HepG2 (cell line): ENCODE data around the gene ATG9A. TPM values are rescaled to one million over a fixed set of nuclear protein-coding genes. Genes with fewer than 3 reads are reported as not detected.

Source experiments
- BRCA1 ChIP-seq: sonication (generic); formaldehyde crosslinking; IDR thresholded peaks from 2 replicates; pipeline ENCODE4 v1.4.0; 2020; ENCODE audit warnings: missing genetic modification reagents
- CENPT ChIP-seq: sonication (generic); formaldehyde crosslinking; IDR thresholded peaks from 2 replicates; pipeline ENCODE4 v1.8.0; 2022; ENCODE audit warnings: low read depth, mild to moderate bottlenecking, moderate library complexity, missing genetic modification reagents
- DR1 ChIP-seq: sonication (generic); formaldehyde crosslinking; IDR thresholded peaks from 2 replicates; pipeline ENCODE4 v1.8.0; 2021; ENCODE audit warnings: mild to moderate bottlenecking, missing genetic modification reagents, inconsistent platforms
- FOSL1 ChIP-seq: sonication (generic); formaldehyde crosslinking; IDR thresholded peaks from 2 replicates; pipeline ENCODE4 v1.9.0; 2021; ENCODE audit warnings: missing genetic modification reagents, borderline replicate concordance
- FOSL2 ChIP-seq: sonication (generic); formaldehyde crosslinking; IDR thresholded peaks from 2 replicates; pipeline ENCODE4 v1.4.0; 2020; ENCODE audit warnings: missing genetic modification reagents
- ISX ChIP-seq: sonication (generic); formaldehyde crosslinking; conservative IDR thresholded peaks from 2 replicates; pipeline ENCODE4 v1.5.0; 2020; ENCODE audit warnings: missing genetic modification reagents
- MAFG ChIP-seq: sonication (generic); formaldehyde crosslinking; IDR thresholded peaks from 2 replicates; pipeline ENCODE4 v1.5.1; 2020; ENCODE audit warnings: mild to moderate bottlenecking, missing genetic modification reagents
- MYC ChIP-seq: sonication (generic); formaldehyde crosslinking; IDR thresholded peaks from 2 replicates; pipeline ENCODE4 v1.9.0; 2021; ENCODE audit warnings: missing genetic modification reagents, borderline replicate concordance
- NFE2L1 ChIP-seq: sonication (generic); formaldehyde crosslinking; IDR thresholded peaks from 2 replicates; pipeline ENCODE4 v1.4.0; 2020; ENCODE audit warnings: missing genetic modification reagents, mild to moderate bottlenecking, borderline replicate concordance
- NR2F1 ChIP-seq, 2 experiments: fragments of 450-650 bp in 1 of 2; formaldehyde crosslinking in 1 of 2; IDR thresholded peaks; 2 replicates each; pipeline versions ENCODE4 v1.5.0 to v1.6.1; 2016 to 2020; ENCODE audit warnings: mild to moderate bottlenecking in 1 of 2, missing compliant biosample characterization in 1 of 2, missing genetic modification reagents in 1 of 2, moderate library complexity in 1 of 2
- NR2F6 ChIP-seq, 2 experiments: IDR thresholded peaks; 2 replicates each; pipeline ENCODE4 v1.6.1; 2016; ENCODE audit warnings: antibody characterized with exemption in 1 of 2, mild to moderate bottlenecking in 1 of 2
- SMAD9 ChIP-seq: sonication (generic); formaldehyde crosslinking; IDR thresholded peaks from 2 replicates; pipeline ENCODE4 v1.5.1; 2020; ENCODE audit warnings: mild to moderate bottlenecking, missing genetic modification reagents
- SPEN ChIP-seq: sonication (generic); formaldehyde crosslinking; IDR thresholded peaks from 2 replicates; pipeline ENCODE4 v1.5.1; 2020; ENCODE audit warnings: low read depth, mild to moderate bottlenecking, missing genetic modification reagents
- ZNF225 ChIP-seq: sonication (generic); formaldehyde crosslinking; IDR thresholded peaks from 2 replicates; pipeline ENCODE4 v1.4.0; 2020; ENCODE audit warnings: mild to moderate bottlenecking, missing genetic modification reagents
- ZNF484 ChIP-seq: sonication (generic); formaldehyde crosslinking; IDR thresholded peaks from 2 replicates; pipeline ENCODE4 v1.5.1; 2020; ENCODE audit warnings: mild to moderate bottlenecking, low read depth, missing genetic modification reagents, borderline replicate concordance
- ZNF510 ChIP-seq: sonication (generic); formaldehyde crosslinking; IDR thresholded peaks from 2 replicates; pipeline ENCODE4 v1.4.0; 2020; ENCODE audit warnings: low read depth, mild to moderate bottlenecking, missing genetic modification reagents
- ZNF749 ChIP-seq: sonication (generic); formaldehyde crosslinking; IDR thresholded peaks from 2 replicates; pipeline ENCODE4 v1.8.0; 2022; ENCODE audit warnings: mild to moderate bottlenecking, missing genetic modification reagents, moderate library complexity, borderline replicate concordance
- ZSCAN21 ChIP-seq: sonication (generic); formaldehyde crosslinking; IDR thresholded peaks from 2 replicates; pipeline ENCODE4 v1.8.0; 2022; ENCODE audit warnings: mild to moderate bottlenecking, missing genetic modification reagents, moderate library complexity, borderline replicate concordance
- polyA plus RNA-seq, 8 experiments: library from polyadenylated mRNA; depleted of rRNA in 3 of 8; stranded (reverse) in 7 of 8; unstranded in 1 of 8; fragments of >200 nt; fragmentation: Illumina TruSeq in 4 of 8; extraction: Trizol in 4 of 8; gene quantifications; 2 replicates each; pipeline versions ENCODE4 v1.2.1 to v1.2.3, GENCODE V29; 2011 to 2016; ENCODE audit warnings: low read depth in 4 of 8, missing spikeins in 1 of 8, mixed read lengths in 1 of 8; ENCODE audit not compliant: insufficient read depth in 1 of 8
- total RNA-seq, 5 experiments: library from RNA; depleted of rRNA; stranded (reverse); fragments of >200 nt; fragmentation: Illumina TruSeq; extraction: Trizol; gene quantifications; 2 replicates each; pipeline ENCODE4 v1.2.3, GENCODE V29; 2016; ENCODE audit warnings: low read depth in 1 of 5
- TF ChIP-seq, protein P1 (sequence below): sonication (generic); formaldehyde crosslinking; IDR thresholded peaks from 2 replicates; pipeline ENCODE4 v1.8.1; 2022; ENCODE audit warnings: mild to moderate bottlenecking, missing genetic modification reagents
- TF ChIP-seq, protein P2 (sequence below): IDR thresholded peaks from 2 replicates; pipeline ENCODE4 v1.6.1; 2018; ENCODE audit warnings: missing genetic modification reagents
- TF ChIP-seq, protein P3 (sequence below): sonication (generic); formaldehyde crosslinking; IDR thresholded peaks from 2 replicates; pipeline ENCODE4 v1.4.0; 2020; ENCODE audit warnings: missing genetic modification reagents
- TF ChIP-seq, protein P4 (sequence below): IDR thresholded peaks from 2 replicates; pipeline ENCODE4 v1.6.1; 2012; ENCODE audit warnings: low read length, improper control_type of control experiment

ATG9A gene
- total and polyA plus RNA-seq, 2 of the 13 experiments (the other 11 are each of a cell fraction or from before 2014, with no cell fraction given), result 35.0 to 131 TPM

DNA sequence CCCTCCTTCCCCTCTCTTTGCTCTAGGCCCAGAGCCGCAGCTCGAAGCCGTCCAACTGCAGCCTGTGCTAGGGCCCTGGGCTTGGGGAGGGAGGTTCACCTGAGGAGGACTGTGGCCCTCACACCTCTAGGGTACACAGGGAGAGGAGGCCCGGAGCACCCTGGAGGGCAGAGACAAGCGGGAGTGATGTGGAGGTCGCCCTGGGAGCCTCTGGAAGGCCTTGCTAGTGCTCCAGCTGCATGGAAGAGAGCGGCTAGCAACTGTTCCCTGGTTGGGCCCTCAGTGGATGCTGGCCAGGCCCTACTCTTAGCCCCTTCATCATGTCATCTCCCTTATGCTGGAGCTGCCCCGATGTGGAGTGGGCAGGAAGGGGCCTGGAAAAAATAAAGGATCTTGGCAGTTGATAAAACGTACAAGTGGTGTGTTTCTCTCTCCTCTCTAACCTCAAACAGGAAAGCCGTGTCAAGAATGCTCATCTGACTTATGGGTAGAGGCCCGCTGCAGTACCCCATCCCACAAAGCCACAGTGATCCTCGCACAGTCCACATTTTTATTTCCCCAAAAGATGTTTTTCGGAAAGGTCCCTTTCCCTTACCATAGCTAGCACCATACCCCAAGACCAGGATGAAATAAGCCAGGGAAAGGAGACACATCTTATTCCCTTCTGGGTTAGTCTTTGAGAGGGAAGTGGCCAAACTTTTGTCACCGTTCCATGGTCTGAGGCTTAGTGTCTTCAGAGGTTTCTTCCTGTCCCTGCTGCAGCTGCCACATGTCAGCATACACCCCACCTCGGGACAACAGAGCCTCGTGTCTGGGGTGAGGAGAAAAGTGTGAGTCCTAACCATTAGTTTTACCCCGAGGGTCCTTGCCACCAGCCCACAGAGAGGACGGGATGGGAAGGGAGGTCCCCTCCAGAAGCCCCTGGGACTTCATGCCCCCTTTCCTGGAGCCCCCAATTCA lies 19.9 kb downstream of the ATG9A start (continued):
- TF ChIP-seq BRCA1, result no peak
- TF ChIP-seq NR2F1 (CRISPR knock-in tag; IDR thresholded peaks at IDR 0.05), result no peak
- TF ChIP-seq NR2F6 (IDR thresholded peaks at IDR 0.05), result no peak
- TF ChIP-seq NR2F6 (CRISPR knock-in tag; IDR thresholded peaks at IDR 0.05), result no peak
- no peak for TF ChIP-seq ISX (CRISPR knock-in tag)
- TF ChIP-seq ZNF749, result no peak
- peak; percentile 2; the same call in 1 of the 2 replicates for TF ChIP-seq ZSCAN21
- TF ChIP-seq FOSL2, result no peak
- TF ChIP-seq, protein P1, sequence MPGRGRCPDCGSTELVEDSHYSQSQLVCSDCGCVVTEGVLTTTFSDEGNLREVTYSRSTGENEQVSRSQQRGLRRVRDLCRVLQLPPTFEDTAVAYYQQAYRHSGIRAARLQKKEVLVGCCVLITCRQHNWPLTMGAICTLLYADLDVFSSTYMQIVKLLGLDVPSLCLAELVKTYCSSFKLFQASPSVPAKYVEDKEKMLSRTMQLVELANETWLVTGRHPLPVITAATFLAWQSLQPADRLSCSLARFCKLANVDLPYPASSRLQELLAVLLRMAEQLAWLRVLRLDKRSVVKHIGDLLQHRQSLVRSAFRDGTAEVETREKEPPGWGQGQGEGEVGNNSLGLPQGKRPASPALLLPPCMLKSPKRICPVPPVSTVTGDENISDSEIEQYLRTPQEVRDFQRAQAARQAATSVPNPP (CRISPR knock-in tag), result no peak
- TF ChIP-seq SPEN, result no peak
- no peak for TF ChIP-seq NFE2L1 (CRISPR knock-in tag)
- TF ChIP-seq, protein P2, sequence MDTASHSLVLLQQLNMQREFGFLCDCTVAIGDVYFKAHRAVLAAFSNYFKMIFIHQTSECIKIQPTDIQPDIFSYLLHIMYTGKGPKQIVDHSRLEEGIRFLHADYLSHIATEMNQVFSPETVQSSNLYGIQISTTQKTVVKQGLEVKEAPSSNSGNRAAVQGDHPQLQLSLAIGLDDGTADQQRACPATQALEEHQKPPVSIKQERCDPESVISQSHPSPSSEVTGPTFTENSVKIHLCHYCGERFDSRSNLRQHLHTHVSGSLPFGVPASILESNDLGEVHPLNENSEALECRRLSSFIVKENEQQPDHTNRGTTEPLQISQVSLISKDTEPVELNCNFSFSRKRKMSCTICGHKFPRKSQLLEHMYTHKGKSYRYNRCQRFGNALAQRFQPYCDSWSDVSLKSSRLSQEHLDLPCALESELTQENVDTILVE, result no peak
- TF ChIP-seq, protein P3, sequence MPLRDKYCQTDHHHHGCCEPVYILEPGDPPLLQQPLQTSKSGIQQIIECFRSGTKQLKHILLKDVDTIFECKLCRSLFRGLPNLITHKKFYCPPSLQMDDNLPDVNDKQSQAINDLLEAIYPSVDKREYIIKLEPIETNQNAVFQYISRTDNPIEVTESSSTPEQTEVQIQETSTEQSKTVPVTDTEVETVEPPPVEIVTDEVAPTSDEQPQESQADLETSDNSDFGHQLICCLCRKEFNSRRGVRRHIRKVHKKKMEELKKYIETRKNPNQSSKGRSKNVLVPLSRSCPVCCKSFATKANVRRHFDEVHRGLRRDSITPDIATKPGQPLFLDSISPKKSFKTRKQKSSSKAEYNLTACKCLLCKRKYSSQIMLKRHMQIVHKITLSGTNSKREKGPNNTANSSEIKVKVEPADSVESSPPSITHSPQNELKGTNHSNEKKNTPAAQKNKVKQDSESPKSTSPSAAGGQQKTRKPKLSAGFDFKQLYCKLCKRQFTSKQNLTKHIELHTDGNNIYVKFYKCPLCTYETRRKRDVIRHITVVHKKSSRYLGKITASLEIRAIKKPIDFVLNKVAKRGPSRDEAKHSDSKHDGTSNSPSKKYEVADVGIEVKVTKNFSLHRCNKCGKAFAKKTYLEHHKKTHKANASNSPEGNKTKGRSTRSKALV (CRISPR knock-in tag), result no peak
- TF ChIP-seq FOSL1 (CRISPR knock-in tag), result no peak
- TF ChIP-seq, protein P4, sequence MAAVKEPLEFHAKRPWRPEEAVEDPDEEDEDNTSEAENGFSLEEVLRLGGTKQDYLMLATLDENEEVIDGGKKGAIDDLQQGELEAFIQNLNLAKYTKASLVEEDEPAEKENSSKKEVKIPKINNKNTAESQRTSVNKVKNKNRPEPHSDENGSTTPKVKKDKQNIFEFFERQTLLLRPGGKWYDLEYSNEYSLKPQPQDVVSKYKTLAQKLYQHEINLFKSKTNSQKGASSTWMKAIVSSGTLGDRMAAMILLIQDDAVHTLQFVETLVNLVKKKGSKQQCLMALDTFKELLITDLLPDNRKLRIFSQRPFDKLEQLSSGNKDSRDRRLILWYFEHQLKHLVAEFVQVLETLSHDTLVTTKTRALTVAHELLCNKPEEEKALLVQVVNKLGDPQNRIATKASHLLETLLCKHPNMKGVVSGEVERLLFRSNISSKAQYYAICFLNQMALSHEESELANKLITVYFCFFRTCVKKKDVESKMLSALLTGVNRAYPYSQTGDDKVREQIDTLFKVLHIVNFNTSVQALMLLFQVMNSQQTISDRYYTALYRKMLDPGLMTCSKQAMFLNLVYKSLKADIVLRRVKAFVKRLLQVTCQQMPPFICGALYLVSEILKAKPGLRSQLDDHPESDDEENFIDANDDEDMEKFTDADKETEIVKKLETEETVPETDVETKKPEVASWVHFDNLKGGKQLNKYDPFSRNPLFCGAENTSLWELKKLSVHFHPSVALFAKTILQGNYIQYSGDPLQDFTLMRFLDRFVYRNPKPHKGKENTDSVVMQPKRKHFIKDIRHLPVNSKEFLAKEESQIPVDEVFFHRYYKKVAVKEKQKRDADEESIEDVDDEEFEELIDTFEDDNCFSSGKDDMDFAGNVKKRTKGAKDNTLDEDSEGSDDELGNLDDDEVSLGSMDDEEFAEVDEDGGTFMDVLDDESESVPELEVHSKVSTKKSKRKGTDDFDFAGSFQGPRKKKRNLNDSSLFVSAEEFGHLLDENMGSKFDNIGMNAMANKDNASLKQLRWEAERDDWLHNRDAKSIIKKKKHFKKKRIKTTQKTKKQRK, result no peak
- TF ChIP-seq MYC (CRISPR knock-in tag), result no peak; the same call in 1 of the 2 replicates
- no peak for TF ChIP-seq DR1
- no peak for TF ChIP-seq SMAD9 (CRISPR knock-in tag)
- TF ChIP-seq ZNF484, result no peak
- 0 out of 2 replicates have a peak, but pooled peaks have one; percentile 74 for TF ChIP-seq ZNF225 (CRISPR knock-in tag)
- no peak for TF ChIP-seq ZNF510 (CRISPR knock-in tag)
- no peak for TF ChIP-seq MAFG
- TF ChIP-seq CENPT (CRISPR knock-in tag), result no peak
